Measurements from ENCODE around the gene LSS.
A peak's percentile ranks its signal among the peaks of the same experiment; 100 is the strongest.
"Not testable (repeated sequence)": the region's sequence is repeated elsewhere in the genome, so short reads cannot be mapped to it uniquely, and the experiment has no call there.

LSS gene

DNA sequence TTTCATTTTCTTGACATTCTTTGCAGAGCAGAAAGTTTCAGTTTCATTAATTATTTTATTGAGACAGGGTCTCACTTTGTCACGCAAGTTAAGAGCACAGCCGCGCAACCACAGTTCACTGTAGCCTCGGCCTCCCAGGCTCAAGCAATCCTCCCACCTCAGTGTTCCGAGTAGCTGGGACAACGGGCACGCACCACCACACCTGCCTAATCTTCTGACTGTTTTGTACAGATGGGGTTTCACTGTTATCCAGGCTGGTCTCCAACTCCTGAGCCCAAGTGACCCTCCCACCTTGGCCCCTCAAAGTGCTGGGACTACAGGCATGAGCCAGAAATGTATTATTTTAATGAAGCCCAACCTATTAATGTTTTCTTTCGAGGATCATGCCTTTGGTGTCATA lies 41.3 kb downstream of the LSS start:
- no peak for DNase-seq (ENCODE audit: low read depth, low spot score)

DNA sequence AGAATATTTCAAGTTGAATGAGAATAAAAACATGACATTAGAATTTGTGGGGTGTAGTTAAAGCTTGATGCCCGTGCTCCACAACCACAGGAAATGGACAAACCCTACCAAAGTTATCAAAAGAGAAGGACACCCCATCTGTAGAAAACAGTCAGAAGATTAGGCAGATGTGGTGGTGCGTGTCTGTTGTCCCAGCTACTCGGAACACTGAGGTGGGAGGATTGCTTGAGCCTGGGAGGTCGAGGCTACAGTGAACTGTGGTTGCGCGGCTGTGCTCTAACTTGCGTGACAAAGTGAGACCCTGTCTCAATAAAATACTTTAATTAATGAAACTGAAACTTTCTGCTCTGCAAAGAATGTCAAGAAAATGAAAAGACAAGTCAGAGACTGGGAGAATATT lies 42.9 kb downstream of the LSS start:
- no peak for DNase-seq (ENCODE audit: low read depth, low spot score)

DNA sequence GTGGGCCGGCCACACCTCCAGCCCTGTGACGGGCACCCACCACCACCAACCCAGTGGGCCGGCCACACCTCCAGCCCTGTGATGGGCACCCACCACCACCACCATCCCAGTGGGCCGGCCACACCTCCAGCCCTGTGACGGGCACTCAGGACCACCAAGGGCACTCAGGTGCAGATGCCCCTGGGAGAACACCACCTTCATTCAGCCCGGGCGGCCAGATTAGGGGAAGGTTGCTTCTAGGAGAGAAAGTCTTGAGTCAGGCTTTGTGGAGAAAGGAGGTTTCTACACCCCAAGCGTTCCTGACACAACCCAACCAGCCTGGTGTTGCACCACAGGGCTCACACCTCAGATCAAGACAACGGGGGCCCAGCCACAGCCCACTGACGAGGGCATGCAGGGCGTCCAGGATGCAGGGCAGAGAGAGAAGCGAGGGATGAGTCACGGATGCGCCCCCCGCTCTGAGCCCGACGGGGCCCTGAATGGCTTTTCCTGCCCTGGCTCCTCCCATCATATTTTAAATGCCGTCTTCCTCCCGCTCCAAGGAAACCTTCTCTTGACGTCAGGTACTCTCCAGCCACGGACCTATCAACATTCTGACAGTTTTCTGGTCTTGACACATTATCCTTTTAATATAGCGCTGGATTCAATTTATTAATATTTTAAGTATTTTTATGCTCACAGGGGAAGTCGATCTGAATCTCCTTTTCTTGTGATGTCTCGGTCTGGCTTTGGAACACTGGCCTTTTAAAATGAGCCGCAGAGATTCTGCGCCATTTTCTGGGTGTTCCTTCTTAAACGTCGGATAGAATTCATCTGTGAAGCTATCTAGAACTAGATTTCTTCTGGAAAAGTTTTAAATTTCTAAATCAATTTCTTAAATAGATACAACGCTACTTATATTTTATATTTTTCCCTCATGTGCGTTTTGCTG lies 43.7 kb downstream of the LSS start:
- DNase-seq (ENCODE audit: low read depth, low spot score), result peak; percentile 95

DNA sequence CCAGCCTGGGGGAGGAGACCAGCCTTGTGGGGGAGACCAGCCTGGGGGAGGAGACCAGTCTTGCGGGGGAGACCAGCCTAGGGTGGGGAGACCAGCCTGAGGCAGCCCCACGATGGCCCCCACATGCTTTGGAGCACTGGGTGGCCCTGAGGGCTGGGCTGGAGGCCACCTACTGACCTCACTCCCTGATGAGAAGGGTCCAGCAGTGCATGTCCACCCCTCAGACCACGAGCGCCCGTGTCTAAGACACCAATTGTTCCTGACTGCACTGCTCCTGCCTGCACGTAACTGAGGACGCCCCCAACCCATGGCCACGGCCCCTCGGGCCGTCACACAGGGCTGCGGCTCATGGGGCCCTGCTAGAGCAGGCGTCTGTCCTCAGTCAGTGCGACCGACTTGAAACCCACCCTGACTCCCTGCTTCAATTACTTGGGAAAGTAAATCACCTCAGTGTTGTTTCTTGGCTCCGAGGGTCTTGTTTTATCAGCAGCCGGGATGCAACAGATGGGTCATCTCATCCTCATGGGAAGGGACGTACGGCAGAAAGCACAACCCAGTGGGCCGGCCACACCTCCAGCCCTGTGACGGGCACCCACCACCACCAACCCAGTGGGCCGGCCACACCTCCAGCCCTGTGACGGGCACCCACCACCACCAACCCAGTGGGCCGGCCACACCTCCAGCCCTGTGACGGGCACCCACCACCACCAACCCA lies 44.5 kb downstream of the LSS start, which contains the start of gene SPATC1L:
Gene SPATC1L, minus strand, starts transcription at position 550 of the 715 bp plus-strand sequence. CDS start 1,643 bp downstream, outside the sequence.
- peak; percentile 83 for DNase-seq (ENCODE audit: low read depth, low spot score)

DNA sequence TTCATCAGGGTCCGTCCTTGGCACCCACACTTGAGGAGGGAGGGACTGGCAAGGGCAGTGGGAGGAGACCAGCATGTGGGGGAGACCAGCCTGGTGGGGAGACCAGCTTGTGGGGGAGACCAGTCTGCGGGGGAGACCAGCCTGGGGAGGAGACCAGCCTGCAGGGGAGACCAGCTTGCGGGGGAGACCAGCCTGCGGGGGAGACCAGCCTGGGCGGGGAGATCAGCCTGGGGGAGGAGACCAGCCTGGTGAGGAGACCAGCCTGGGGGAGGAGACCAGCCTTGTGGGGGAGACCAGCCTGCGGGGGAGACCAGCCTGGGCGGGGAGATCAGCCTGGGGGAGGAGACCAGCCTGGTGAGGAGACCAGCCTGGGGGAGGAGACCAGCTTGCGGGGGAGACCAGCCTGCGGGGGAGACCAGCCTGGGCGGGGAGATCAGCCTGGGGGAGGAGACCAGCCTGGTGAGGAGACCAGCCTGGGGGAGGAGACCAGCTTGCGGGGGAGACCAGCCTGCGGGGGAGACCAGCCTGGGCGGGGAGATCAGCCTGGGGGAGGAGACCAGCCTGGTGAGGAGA lies 45.2 kb downstream of the LSS start:
- not testable (repeated sequence) for DNase-seq (ENCODE audit: low read depth, low spot score)

DNA sequence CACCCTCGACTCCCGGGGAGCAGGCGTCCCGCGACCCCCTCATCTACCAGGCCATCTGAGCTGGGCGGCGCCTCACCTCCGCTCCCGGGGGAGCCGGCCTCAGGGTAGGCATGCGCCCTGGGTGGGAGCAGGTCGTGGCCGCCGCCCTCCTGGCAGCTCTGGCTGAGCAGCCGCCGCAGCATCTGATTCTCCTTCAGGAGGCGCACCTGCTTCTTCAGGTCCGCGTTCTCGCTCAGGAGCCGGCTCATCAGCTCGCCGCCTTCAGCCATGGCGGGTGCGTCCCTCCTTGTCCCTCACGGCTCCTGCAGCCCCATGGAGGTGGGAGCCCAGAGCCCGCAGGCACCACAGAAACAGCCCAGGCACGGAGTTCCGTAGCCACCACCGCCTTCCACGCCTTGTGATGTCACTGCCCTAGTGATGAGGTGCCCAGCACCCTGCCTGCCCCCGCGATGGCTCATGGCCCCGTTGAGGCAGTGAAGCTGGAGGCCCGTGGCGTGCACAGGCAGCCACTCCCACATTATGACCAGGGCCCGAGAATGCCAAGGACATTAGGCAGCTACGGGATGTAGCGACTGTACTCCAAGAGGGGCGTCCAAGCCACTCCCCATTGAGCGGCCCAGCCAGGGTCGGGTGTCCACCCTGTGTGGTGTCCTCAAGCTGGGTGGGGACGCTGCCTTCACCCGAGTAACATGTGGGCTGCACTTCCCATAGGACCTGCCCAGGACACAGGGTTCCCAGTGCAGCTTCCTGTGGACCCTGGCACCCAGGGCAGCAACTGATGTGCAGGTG lies 45.8 kb downstream of the LSS start:
- DNase-seq (ENCODE audit: low read depth, low spot score), result no peak

DNA sequence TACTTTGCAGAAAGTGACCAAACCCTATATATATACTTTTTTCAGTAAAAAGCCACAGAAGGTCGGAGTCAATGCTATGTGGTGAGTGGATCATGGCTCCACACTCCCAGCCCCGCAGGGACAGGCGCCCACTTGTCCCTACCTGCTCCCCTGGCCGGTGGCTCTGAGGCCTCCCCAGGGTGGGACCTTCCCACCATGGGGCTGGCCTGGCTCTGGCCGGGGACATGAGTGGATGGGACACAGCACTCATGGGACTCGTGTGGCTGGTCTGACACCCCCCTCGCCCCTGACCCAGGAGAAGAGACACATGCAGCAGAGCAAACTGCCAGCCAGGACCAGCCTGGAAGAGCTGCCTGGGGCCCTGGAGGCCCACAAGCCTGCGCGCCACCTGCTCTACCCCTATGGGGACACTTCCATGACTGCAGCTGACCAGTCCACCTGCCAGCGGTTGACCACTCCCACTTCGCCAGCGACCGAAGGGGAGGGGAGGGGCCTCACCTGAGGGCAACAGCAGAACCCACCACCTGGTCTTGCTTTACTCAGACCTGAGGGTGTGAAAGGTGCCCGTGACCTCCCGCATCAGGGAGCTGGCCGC lies 46.5 kb downstream of the LSS start:
- no peak for DNase-seq (ENCODE audit: low read depth, low spot score)

DNA sequence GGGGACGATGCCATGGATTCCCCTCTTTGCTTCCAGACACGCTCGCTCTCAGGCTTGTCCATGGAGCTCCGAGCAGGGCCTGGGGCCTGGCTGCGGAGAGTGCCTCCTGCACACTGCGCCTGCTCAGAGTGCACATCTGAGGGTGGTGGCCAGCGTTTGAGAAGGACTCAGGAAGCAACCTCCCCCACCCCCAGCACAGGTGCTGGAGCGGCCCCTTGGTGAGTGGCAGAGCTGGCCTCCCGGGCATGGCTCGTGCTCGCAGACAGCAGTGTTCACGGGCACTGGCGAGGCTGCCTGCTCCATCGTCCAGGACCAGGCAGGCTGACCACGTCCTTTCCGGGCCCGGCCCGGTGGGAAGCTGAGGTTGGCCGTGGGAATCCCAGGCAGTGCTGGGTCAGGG lies 47.1 kb downstream of the LSS start:
- DNase-seq (ENCODE audit: low read depth, low spot score), result no peak

DNA sequence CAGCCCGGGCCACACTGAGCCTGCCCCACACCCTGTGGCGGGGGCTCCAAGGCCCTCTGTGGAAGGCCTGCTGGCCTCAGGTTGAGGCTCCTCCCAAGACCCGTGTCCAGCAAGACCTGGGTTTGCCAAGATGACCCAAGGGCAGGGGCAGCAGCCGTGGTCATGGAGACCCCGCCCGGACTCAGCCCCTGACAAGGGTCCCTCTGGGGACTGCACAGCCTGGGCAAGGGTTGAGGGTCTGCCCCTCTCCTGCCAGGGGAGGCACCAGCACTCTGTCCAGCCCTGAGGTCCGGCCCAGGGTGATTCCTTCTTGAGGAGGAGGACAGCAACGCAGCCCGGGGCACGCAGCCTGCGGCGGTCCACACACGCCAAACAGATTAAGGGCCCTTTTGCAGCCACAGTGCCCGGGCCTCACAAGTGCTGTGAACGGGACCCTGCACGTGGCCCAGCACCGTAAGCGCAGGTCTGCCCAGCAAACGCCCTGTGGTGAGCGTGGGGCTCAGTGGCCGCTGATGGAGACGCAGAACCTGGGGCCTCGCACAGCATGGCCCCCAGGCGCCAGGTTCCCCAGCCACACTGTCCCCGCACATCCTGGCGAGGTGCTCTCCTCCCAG lies 47.7 kb downstream of the LSS start:
- DNase-seq (ENCODE audit: low read depth, low spot score), result no peak

DNA sequence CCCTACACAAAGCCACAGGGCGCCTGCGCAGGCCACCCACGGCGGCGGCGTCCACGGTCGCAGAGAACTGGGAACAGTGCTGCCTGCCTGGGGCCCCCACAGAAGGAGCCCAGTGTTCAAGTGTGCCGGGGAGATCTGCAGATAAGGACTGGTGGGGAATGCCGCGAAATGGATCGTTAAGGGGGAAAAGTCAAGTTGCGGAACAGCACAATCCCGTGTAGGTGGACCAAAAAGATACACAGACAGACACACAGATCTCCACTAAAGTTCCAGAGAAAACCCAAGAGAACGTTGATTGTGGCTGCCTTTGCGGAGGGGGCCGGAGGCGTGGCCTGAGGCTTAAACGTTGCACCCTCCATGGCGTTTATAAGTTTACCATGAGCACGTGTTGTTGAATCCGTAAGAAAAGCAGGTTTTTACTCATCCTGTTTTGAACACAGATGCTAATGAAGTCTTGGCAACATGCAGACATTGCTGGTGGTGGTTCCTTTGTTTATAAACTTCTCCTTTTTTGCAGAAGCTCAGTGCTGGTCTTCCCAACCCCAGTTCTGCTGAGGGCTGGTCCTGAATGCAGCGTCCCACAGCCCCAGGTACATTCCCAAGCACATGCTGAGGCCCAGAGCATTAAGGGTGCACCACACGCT lies 48.4 kb downstream of the LSS start:
- DNase-seq (ENCODE audit: low read depth, low spot score), result no peak

DNA sequence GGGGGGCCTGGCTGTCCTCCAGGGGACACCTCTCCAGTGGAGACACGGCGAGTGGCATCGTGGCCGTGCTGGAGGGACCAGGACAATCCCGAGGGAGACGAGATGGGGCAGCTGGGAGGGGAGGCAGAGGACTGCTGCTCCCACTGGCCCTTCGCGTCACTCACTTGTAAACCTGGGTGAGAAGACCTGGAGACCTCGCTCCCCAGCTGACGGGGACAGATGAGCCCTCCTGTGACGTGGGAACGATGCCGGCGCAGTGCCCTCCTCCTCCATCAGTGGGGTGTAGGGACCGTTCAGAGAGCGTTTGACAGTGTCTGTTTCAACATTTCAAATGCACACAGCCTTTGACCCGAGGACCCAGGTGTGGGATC lies 48.9 kb downstream of the LSS start:
- DNase-seq (ENCODE audit: low read depth, low spot score), result no peak

DNA sequence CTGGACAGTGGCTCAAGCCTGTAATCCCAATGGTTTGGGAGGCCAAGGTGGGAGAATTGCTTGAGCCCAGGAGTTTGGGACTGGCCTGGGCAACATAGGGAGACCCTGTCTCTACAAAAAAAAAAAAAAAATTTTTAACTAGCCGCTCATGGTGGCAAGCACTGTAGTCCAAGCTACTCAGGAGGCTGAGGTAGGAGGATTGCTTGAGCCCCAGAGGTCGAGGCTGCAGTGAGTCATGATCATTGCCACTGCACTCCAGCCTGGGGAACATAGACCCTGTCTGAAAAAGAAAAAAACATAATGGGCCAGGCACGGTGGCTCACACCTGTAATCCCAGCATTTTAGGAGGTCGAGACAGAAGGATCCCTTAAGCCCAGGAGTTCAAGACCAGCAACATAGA lies 49.6 kb downstream of the LSS start:
- no peak for DNase-seq (ENCODE audit: low read depth, low spot score)

DNA sequence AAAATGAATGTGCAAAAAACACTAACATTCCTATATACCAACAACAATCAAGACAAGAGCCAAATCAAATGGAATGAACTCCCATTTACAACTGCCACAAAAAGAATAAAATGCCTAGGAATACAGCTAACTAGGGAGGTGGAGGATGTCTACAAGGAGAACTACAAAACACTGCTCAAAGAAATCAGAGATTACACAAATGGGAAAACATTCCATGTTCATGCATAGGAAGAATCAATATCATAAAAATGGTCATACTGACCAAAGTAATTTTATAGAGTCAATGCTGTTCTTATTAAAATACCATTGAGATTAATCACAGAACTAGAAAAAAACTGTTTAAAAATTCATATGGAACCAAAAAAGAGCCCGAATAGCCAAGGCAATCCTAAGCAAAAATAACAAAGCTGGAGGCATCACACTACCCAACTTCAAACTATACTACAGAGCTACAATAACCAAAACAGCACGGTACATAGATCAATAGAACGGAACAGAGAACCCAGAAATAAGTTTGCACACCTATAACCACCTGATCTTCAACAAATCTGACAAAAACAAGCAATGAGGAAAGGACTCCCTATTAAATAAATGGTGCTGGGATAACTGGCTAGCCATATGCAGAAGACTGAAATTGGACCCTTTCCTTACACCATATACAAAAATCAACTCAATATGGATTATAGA lies 52.0 kb downstream of the LSS start:
- not testable (repeated sequence) for DNase-seq (ENCODE audit: low read depth, low spot score)

DNA sequence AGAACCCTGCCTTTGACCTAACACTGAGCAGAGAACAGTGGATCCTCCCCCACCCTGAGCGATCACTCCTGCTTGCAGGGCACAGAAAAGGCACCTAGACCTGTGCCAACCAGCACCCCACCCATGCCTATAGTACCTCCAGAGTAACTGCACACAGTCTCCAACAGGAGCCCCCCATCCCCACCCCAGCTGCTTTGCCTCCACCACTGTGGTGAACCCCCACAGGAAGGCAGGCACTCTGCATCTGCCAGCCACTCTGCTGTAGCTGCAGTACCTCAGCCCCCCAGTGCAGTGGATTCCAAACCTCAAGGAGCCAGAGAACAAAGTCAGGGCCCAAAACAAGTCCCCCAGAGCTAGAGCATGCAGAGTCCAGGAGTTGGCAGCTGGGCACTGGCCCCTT lies 55.0 kb downstream of the LSS start:
- no peak for DNase-seq (ENCODE audit: low read depth, low spot score)

DNA sequence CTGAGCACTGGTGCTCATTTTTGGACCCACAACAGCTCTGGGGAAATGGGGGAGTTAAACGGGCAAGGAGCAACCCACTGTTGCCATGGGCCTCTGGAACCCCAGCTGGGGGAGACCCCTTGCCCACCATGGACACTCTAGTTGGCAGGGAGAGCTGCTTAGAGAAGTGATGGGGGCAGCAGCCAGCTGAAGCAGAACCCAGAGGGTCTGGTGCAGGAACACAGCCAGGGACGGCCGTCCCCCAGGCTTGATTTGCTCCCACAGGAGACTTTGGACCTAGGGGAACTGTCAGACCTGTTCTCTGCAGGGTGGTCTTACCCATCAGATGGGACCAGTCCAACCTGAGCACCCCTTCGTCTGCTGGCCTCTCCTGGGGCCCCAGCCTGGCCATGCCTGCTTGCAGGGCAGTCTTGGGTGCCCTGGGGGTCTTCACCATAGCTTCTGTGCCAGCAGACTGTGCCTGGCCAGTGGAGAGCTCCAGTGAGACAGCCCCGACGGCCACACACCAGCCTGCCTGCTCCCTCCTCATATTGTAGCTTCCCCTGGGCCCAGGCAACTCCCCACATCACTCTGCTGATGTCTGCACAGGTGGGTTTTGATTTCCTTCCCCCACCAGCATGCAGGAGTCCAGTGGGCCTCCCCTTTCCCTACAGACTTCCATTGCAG lies 55.6 kb downstream of the LSS start:
- DNase-seq (ENCODE audit: low read depth, low spot score), result no peak

DNA sequence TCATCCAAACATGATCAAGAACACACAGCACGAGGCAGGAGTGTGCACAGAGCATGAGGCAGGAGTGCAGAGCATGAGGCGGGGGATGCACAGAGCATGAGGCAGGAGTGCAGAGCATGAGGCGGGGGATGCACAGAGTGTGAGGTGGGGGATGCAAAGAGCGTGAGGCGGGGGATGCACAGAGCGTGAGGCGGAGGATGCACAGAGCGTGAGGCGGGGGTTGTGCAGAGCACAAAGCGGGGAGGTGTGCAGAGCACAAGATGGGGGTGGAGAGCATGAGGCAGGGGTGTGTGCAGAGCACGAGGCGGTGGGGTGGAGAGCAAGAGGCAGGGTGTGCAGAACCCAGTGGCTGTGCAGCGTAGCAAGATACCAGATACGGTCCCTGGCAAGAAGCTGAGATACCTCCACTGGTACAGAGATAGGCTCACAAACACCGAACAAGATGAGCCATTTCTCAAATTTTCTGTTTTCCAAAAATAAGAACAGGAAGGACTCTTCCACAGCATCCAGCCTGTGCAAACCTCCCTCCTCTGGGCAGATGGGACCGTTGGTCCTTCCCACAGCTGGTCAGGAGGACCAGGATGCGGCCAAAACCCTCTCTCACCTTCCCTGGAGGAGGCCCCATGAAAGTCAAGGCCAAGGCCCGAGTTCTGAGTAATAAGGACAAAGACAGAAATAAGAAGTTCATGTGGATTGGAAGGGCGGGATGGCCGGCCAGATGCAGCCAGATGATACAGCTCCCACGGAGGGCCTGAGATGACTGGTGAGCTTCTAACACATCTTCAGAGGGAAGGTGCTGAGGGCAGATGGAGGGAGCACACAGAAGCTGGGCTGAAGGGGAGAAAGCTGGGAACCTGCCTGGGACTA lies 56.3 kb downstream of the LSS start:
- no peak for DNase-seq (ENCODE audit: low read depth, low spot score)

DNA sequence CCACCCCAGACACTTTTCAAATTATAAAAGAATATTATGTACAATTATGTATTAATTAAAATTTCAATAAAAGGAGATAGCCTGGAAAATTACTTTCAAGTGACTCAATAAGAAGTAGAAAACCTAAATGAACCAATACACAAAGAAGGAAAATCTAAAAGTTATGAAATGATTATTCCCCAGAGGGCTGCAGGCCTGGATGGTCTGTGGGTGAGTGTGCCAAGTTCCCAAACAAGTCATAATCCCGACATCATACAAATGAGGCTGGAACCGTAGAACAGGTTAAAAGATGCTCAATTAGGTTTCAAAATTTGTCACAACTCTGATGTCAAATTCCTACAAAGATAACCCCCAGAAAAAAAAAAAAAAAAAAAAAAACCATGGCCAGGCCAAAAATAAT lies 57.0 kb downstream of the LSS start:
- DNase-seq (ENCODE audit: low read depth, low spot score), result no peak
